Inflammatory macrophage (primary cell): ENCODE measurements around the gene LMBRD1.
"Not testable (repeated sequence)": the region's sequence is repeated elsewhere in the genome, so short reads cannot be mapped to it uniquely, and the experiment has no call there.

Source experiments
- DNase-seq, 2 donors: peaks; one replicate each; pipeline ENCODE4 v3.0.0-alpha.2; 2020 to 2022
- total RNA-seq, 18 experiments: gene quantifications; one replicate each; lab custom pipeline; 2026; ENCODE audit warnings: mixed read lengths in 6 of 18, inconsistent platforms in 2 of 18; lab: John Stamatoyannopoulos, UW

Gene LMBRD1
- total RNA-seq = 31.7 to 128 (median 75.4) reads per million in 18 experiments

GRCh38 chr6:69796642-69797390 lies at the start of gene LMBRD1:
TSS of gene LMBRD1 (minus strand) at chr6:69797010. CDS start at chr6:69796881, 129 bp downstream.
- DNase-seq = peak; percentile 98 to 99

GRCh38 chr6:69846312-69846711 lies 49.5 kb upstream of the LMBRD1 start:
- DNase-seq = no peak

GRCh38 chr6:69843189-69843588 lies 46.4 kb upstream of the LMBRD1 start:
- DNase-seq = no peak

GRCh38 chr6:69841862-69842261 lies 45.1 kb upstream of the LMBRD1 start:
- DNase-seq = no peak

GRCh38 chr6:69835414-69836179 lies 38.8 kb upstream of the LMBRD1 start:
- peak; percentile 58 to 66 for DNase-seq

GRCh38 chr6:69832558-69832957 lies 35.7 kb upstream of the LMBRD1 start:
- no peak for DNase-seq

GRCh38 chr6:69827276-69827893 lies 30.6 kb upstream of the LMBRD1 start:
- no peak for DNase-seq

- DNase-seq = no peak
Observed at GRCh38 chr6:69825904-69826303, 29.1 kb upstream of the LMBRD1 start.

- not testable (repeated sequence) for DNase-seq
Observed at GRCh38 chr6:69824355-69824754, 27.5 kb upstream of the LMBRD1 start.

GRCh38 chr6:69820438-69820837 lies 23.6 kb upstream of the LMBRD1 start:
- no peak for DNase-seq

- DNase-seq = no peak
Observed at GRCh38 chr6:69820018-69820417, 23.2 kb upstream of the LMBRD1 start.

GRCh38 chr6:69819138-69819537 lies 22.3 kb upstream of the LMBRD1 start:
- no peak for DNase-seq

- no peak for DNase-seq
Observed at GRCh38 chr6:69818223-69818930, 21.6 kb upstream of the LMBRD1 start.

- no peak for DNase-seq
Observed at GRCh38 chr6:69817358-69817757, 20.5 kb upstream of the LMBRD1 start.

GRCh38 chr6:69816569-69816968 lies 19.8 kb upstream of the LMBRD1 start:
- no peak for DNase-seq

GRCh38 chr6:69816026-69816425 lies 19.2 kb upstream of the LMBRD1 start:
- no peak for DNase-seq

- DNase-seq = peak; percentile 58 to 72
Observed at GRCh38 chr6:69813508-69813907, 16.7 kb upstream of the LMBRD1 start.

- no peak for DNase-seq
Observed at GRCh38 chr6:69812746-69813427, 16.1 kb upstream of the LMBRD1 start.

GRCh38 chr6:69802995-69803394 lies 6.2 kb upstream of the LMBRD1 start:
- DNase-seq = no peak

- DNase-seq = no peak
Observed at GRCh38 chr6:69801711-69802110, 4.9 kb upstream of the LMBRD1 start.

- no peak for DNase-seq
Observed at GRCh38 chr6:69801225-69801624, 4.4 kb upstream of the LMBRD1 start.

GRCh38 chr6:69798796-69799195 lies 2.0 kb upstream of the LMBRD1 start:
- not testable (repeated sequence) for DNase-seq
